Fibroblast of gingiva (primary cell): ENCODE data around the gene TC2N.
"Not testable (repeated sequence)": the region's sequence is repeated elsewhere in the genome, so short reads cannot be mapped to it uniquely, and the experiment has no call there.

Source experiments
- DNase-seq: peaks from one replicate; pipeline ENCODE4 v3.0.0-alpha.2; 2011; ENCODE audit warnings: low read depth

Gene TC2N

DNA sequence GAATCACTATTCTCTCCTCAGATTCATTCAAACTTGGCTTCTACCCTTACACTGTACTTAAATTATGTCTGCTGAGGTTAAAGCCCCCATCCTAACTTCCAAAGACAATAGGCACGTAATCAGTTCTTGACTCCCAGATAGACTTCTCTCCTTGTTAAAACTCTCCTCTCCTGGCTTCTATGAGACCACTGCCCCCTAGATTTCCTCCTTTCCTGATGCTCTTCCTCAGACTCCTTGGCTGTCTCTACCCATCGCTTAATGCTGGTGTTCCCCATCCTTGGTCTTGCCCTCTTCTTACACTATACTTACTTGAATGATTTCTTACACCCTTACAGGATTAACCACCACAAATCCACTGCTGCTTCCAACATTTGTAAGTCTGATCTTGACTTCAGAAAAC lies 32.8 kb downstream of the TC2N start:
- DNase-seq = no peak

DNA sequence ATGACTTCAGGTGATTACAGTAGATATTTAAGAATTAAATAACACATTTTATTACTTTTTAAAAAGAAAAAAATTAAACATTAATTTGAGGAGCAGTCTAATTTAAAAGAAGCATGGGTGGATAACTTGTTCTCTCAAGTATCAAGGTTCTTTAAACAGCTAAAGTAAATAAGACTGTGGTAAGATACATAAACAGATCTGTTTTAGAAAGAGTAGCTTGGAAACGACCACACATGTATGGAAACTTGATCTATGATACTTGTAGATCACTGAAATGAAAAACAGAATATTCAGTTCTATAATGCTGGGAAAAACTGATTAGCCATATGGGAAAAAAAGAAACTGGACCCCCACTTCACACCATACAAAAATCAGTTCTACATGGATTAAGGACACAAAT lies 36.0 kb downstream of the TC2N start:
- no peak for DNase-seq

DNA sequence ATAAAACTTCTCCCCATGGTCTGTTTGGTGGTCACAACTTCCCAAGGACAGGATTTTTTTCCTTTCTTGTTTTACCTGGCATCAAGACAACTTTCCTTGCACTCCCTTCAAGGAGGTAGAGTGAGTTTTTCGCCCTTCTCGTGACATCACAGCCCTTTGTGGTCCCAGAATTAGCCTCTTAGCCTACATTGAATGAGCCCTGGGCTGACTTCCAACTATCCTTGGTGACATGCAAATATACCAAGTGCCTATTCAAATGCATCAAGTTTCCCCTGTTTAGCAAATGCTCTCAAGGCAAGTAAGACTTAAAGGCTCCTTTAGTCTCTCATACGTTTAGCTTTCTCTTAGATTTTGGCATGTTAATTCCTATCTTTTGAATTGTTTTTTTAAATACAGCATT lies 36.6 kb downstream of the TC2N start:
- no peak for DNase-seq

DNA sequence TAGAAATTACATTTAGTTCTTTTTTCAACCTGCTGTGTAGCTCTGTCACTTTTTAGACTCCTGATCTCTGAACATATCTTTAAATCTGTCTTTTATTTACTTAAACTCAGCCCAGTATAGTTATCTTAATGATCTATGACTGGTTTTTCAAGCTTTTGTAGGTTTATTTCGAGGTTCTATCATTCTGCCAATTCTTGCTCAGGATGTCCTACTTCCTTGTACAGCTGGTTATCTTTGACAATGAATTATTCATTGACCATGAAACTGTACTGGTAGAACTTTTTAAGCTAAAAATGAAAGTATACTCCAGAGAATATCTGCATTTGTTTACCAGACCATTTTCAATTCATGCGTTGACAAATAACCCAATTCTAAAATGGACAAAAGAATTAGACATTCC lies 37.8 kb downstream of the TC2N start:
- no peak for DNase-seq

DNA sequence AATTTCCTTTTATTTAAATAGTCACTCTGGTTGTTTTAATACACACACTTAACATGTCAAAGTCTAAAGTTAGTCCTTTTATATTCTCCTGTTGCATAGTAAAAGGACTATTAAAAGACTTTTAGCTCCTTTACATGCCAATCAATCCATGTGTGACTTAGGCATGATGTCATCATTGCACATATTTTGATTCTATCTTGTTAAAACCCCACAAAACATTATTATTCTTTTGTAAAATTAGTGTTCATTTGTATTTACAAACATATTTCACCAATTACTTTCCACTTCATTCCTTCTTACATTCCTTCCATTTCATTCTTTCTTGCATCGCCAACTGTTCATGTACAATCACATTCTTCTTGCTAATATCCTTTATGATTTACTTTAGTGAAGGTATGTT lies 39.6 kb downstream of the TC2N start:
- no peak for DNase-seq

DNA sequence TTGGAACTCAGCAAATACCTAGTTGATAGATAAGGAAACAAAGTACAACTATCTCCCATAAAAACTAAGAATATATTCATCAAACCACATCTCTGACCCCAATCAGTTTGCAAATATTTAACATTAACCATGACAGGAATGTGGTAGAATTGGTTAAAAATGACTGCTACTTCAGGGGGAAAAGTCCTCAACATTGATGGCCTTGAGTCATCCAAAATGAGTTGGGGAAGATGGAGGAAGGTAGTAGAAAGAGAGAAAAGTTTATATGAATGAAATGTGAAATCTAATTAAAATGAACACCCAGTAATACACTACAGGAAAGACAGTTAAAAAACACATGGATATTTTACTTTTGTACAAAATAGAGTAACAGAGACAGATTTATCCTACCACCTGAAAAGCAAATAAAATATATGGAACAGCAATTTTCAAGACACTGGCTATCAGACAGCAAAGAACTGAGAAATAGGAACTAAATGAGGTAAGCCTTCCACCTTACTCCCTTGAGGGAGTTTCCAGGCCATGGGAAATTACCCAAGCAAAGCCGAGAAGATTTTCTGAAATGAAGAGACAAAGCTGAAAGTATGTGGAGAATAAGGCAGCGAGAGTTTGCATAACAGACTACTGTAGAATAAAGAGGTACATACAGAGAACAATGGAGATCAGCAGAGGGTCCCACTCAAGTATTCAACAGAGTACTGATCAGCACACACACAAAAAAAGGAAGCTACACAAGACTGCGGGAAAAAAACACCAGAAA lies 49.6 kb downstream of the TC2N start:
- no peak for DNase-seq

DNA sequence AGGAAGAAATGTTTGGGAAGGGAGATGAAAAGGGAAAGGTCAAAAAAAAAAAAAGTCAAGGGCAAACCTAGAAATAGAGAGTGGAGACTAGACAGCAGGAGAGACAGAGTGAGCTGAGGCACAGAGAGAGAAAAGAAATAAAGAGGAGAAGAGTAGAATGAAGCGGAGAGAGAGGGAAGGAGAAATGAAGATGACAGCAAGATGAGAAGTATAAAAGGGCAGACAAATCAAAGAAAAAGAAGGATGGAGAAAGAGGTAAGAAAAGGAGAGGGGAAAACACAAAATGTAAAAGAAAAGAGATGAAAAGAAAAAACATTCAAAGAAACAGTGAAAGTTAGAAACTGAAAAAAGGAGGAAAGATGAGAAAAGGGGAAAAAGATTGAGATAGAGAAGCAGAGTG lies 53.0 kb downstream of the TC2N start:
- DNase-seq = no peak

DNA sequence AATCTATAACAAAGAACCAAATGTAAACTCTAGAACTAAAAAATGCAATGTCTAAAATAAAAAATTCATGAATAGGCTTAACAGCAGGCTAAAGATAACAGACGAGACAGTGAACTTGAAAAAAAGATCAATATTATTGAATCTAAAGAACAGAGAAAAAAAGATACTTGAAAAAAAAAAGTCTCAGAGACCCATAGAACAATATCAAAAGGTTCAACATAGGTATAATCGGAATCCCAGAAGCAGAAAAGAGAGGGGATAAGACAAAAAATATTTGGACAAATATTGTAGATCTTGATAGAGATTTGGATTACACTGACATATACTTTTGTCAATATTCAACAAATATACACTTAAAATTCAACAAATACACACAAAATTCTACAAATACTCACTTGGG lies 56.6 kb downstream of the TC2N start:
- no peak for DNase-seq

DNA sequence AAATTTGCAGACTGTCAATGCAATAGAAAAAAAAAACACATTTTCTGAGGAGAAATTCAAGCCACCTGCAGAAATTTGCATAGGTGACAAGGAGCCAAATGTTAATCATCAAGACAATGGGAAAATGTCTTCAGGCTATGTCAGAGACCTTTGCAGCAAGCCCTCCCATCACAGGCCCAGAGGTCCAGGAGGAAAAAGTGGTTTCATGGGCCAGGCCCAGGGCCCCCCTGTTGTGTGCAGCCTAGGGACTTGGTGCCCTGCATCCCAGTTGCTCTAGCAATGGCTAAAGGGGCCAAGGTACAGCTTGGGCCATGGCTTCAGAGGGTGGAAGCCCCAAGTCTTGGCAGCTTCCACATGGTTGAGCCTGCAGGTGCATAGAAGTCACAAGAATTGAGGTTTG lies 60.6 kb downstream of the TC2N start:
- DNase-seq = no peak

DNA sequence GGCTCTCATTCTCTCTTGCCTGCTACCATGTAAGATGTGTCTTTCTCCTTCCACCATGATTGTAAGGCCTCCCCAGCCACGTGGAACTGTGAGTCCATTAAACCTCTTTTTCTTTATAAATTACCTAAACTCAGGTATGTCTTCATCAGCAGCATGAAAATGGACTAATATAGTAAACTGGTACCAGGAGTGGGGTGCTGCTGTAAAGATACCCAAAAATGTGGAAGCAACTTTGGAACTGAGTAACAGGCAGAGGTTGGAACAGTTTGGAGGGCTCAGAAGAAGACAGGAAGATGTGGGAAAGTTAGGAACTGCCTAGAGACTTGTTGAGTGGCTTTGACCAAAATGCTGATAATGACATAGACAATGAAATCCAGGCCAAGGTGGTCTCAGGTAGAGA lies 61.2 kb downstream of the TC2N start:
- not testable (repeated sequence) for DNase-seq

DNA sequence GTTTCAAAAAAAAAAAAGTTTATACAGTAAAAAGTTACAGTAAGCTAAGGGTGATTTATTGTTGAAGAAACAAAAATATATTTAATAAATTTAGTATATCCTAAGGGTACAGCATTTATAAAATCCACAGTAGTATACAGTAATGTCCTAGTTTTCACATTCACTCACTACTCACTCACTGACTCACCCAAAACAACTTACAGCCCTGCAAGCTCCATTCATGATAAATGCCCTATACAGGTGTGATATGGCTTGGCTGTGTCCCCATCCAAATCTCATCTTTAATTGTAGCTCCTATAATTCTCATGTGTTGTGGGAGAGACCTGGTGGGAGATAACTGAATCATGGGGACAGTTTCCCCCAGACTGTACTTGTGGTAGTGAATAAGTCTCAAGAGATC lies 61.7 kb downstream of the TC2N start:
- DNase-seq = no peak

DNA sequence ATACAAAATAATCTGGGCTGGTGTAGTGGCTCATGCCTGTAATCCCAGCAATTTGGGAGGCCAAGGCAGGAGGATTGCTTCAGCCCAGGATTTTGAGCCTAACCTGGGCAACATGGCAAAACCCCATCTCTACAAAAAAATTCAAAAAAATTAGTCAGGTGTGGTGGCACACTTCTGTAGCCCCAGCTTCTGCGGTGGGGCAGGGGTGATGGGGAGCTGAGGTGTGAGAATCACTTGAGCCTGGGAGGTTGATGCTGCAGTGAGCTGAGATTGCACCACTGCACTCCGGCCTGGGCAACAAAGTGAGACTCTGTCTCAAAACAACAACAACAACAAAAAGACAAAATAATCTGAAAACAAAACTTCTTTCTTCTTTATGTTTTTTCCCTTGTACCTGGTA lies 66.0 kb downstream of the TC2N start:
- no peak for DNase-seq

DNA sequence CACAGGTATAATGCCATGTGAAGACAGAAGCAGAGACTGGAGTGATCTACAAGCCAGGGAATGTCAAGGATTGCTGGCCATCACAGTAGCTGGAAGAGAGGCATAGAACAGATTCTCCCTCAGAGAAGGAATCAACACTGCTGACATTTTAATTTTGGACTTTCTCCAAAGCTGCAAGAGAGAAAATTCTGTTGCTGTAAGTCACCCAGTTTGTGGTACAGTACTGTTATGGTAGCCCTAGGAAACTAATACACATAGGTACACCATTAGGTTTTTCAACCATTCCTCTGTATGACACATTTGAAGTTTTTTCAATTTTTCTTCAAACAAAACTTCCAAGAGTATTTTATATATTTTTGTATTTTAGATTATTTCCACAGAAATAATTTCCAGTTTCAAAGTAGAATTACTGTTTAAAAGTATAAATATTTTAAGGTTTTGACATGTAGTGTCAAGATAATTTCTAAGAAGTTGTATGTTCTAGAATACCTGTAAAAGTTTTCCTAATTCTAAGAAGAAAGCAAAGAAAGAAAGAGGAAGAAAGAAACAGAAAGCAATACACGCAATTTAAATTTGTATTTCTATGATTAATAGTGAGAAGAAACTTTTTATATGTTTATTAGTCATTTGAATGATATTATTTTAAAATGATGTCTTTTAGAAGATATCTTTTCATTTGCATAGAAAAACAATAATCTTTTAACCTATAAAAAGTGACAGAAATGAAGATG lies 70.6 kb downstream of the TC2N start:
- peak; percentile 72 for DNase-seq

DNA sequence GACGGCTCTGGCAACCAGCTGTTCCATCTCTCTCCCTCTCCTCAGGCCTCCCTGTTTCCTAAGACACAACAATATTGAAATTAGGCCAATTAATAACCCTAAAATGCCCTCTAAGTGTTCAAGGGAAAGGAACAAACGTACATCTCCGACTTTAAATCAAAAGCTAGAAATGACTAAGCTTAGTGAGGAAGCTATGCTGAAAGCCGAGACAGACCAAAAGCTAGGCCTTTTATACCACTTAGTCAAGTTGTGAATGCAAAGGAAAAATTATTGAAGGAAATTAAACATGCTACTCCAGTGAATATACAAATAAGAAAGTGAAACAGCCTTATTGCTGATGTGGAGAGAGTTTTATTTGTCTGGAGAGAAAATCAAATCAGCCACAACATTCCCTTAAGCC lies 73.6 kb downstream of the TC2N start:
- DNase-seq = no peak

DNA sequence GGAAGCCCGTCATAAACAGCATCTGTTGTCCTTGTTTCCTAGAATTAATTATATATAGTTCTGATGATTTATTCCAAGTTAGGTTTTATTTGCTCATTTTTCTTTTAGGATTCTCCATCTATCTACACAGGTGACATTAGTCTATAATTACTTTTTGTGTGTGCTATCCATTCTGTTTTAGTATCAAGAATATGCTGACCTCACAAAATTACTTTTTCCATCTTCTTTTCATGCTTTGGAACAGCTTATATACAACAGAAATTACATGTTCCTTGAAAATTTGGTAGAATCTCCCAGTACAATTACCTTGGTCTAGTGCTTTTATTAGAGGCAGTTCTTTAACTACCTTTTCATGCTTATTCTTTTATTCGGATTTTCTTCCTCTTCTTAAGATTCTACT lies 81.1 kb downstream of the TC2N start:
- DNase-seq = no peak

DNA sequence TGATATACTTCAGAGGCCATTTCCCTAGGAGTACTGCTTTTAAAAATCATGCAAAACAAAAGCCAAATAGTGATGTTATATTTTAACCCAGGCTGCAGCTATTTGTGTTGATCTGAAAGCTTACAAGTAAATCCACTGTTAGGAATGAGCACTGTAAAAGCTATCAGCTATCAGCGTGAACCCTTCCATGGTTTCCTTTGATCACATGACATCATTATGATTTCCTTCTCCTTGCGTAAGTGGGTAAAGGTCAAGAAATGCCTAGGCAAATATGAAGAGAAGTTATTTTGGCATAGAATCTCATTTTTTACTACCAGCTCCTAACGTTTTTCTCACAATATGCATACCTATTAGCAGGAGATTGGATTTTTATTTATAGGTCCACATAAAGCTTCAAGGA lies 86.9 kb downstream of the TC2N start:
- DNase-seq = no peak

DNA sequence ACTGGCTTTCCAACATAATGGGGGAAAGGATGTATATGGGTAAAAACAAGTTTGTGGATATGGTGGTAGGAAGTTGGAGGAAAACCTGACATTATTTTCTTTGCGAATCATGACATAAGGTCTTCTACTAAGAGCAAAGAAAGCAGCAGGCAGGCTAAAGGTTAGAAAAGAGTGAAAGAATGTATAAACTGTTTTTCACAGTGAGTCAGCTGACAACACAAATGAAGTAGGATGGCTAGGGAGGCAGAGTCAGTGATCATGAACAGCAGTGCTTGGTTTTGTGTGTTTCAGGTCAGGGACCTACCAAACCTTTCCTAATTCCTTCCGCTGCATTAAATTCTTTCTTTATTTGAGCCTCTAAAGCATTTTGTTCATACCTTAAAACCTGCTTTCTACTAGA lies 89.1 kb downstream of the TC2N start:
- no peak for DNase-seq

DNA sequence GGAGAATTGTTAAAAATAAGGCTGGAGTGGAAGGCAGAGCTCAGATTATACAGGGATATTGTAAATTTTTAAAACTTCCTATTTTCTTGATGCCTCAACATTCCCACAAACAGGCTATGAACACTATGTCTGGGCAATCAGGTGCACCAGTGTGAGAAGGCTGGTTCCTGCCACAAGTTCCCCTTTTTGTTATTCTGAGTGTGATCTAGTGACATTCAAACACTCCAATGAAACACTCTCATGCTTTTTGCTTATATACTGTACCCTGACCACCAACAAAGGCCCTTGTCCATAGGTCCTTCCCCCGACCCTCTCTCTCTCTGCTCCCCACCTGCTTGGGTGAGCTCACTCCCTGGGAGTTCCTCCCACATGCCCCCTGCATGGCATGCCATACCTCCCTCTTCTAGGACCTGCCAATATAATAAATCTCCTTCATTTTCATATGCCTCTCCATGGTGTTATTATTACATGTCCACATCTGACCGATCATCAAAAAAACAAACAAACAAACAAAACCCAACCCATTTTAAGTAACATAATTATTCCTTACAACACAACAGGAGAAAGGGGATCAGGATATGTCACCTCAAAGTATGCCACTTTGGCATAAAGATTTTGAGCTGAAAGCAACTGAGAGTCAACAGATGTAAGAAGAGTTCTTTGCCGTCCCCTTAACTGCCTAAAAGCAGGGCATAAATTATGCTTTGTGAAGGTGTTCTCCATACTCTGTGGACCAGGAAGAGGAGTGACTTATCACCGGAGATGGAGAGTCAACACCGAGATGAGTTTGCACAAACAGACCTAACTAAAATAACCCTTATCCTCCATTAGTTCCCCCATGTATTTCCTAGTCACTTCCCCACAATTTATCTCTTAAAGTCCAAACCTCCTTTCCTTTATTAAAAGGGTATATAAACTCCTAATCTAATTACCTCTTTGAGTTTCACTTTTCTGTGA lies 92.9 kb downstream of the TC2N start:
- DNase-seq = no peak

DNA sequence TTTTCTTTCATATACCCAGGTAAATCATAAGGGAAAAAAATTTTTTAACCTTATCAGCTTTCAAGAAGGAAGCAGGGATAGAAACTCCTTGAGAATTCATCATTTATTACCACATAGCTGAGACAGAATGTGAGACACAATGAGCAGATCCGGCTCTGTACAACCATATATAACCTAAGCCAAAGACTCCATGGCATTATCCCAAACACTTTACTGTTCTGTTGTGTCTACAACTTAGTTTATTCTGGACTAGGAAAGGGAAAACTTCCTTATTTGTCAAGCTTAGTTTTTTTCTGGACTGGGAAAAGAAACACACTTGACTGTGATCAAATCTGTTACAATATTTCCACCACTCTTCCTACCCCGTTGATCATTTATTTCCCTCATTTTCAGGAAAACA lies 97.2 kb downstream of the TC2N start:
- DNase-seq = no peak

DNA sequence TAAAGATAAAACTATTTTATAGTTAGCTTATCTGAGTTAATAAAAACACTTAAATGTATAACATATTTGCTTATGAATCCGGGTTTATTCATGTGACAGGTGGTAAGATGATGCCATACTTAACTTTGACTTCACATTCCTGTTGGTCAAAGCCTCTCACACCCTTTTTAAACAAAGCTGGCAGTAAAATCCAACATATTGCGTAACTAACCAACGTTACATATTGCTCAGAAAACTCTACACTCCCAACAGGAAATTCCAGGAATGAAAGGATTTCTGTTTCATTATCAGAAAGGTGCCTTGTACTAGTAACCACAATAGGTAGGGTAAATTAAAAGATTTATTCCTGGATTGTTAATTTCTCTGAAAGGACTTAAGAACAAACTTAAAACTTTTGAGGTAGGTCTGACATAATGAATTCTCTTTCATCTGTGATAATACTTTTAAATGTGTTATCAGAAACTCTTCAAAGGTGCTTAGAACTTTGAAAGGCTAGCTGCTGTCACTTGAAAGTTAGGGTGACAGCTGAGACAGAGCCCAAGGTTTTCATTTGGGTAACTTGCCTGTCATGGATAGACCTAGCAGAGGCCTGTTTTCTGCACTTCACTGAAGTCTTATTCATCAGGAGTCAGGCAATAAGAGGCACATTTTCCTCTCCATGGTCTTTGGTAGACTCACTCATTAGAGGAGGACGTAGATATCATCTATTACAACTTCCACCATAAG lies 111.6 kb downstream of the TC2N start:
- peak; percentile 30 for DNase-seq

DNA sequence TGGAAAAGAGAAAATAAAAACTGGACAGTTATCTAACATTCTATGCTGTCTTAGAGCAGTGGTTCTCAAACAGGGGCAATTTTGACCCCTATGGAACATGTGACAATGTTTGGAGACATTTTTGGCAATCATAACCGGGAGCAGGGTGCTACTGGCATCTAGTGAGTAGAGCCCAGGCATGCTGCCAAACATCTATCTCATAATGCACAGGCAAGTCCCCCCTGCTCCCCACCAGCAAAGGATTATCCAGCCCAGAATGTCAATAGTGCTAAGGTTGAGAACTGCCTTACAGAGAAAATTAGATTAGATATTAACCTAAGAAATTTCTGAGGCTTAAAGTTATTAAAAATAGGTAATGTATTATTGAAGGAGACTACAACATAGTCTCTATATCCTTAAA lies 112.5 kb downstream of the TC2N start:
- DNase-seq = no peak

DNA sequence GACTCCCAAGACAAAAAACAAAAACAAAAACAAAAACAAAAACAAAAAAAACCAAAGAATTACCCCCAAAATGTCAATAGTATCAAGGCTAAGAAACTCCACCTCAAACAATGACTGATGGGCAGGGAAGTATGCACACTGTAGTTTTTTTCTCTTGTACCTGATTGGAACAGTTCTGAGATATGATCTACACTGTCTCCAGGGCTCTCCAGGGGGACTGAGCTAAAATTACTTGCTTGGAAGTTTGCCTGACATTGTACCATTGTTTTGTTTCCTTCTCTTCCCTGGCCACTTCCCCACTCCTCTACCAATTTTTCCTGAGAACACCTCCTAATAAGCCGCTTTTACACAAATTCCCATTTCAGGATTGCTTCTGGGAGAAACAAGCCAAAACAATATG lies 113.2 kb downstream of the TC2N start:
- DNase-seq = no peak
